HuH-7.5 (cell line): ENCODE data around the gene ADD2.
"Not testable (repeated sequence)": the region's sequence is repeated elsewhere in the genome, so short reads cannot be mapped to it uniquely, and the experiment has no call there.

Experiments
- DNase-seq: peaks from one replicate; pipeline ENCODE4 v3.0.0; 2011; ENCODE audit warnings: low spot score

The ADD2 gene

GRCh38 chr2:70751881-70752280 is 16.1 kb downstream of the ADD2 start:
- DNase-seq: no peak

- DNase-seq: no peak
These were observed 17.7 kb downstream of the ADD2 start for GRCh38 chr2:70750320-70750719.

GRCh38 chr2:70748002-70748784 is 19.8 kb downstream of the ADD2 start:
- no peak for DNase-seq

- DNase-seq: no peak
These were observed 20.7 kb downstream of the ADD2 start for GRCh38 chr2:70747284-70747683.

- DNase-seq: no peak
These were observed 21.7 kb downstream of the ADD2 start for GRCh38 chr2:70746094-70746974.

- no peak for DNase-seq
These were observed 22.6 kb downstream of the ADD2 start for GRCh38 chr2:70745276-70745825.

DNA sequence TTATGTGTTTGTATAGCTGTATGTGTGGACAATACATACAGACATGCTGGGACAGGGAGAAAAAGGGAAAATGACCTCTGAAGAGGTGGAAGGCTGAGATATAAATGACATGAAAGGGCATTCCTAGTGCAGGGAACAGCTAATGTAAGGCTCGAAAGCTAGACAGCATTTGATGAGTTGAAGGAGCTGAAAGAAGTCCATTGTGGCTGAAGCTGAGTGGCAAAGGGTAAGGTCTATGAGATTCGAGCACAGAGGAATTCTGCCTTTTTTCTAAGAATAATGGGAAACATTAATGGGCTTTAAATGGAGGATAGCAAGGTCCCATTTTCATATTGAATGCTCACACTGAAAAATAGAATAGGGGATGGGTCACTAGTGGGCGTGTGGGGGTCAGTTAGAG is 23.6 kb downstream of the ADD2 start:
- no peak for DNase-seq

DNA sequence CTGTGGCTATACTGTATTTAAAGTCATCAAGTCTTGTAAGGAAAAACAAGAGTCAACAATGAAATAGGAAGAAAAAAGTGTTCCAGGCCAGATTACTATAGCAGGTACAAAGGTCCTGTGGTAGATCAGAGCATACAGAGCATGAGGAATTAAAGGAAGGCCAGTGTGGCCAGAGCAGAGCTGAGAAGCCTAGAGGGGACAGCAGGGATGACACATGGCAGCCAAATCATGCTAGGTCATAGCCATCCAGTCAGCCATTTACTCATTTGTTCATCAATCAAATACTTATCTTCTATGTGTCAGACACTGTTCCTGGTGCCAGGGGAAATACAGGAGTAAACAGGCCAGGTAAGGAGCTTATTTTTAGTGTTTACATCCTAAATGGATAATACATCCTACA is 24.3 kb downstream of the ADD2 start:
- no peak for DNase-seq

GRCh38 chr2:70743068-70743467 is 24.9 kb downstream of the ADD2 start:
- no peak for DNase-seq

- DNase-seq: not testable (repeated sequence)
These were observed 28.5 kb downstream of the ADD2 start for GRCh38 chr2:70739492-70739891.

DNA sequence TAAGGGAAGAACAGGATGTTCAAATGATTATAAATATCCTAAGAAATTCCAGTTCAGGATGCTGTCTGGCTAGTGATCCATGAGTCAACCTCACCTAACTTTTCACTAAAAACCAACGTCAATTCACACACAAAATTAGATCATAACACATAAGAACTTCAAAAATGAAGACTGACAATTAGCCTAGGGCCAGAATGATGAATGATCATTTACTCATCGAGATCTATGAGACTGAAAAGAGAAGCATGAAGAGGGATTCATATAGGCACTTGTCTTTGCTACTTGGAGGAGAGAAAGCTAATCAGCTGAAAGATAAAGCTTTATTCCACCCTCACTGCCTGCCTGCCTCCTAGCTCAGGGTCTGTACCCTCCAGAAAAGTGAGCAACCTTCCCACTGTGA is 29.8 kb downstream of the ADD2 start:
- DNase-seq: no peak

- no peak for DNase-seq
These were observed 32.9 kb downstream of the ADD2 start for GRCh38 chr2:70735071-70735470.

DNA sequence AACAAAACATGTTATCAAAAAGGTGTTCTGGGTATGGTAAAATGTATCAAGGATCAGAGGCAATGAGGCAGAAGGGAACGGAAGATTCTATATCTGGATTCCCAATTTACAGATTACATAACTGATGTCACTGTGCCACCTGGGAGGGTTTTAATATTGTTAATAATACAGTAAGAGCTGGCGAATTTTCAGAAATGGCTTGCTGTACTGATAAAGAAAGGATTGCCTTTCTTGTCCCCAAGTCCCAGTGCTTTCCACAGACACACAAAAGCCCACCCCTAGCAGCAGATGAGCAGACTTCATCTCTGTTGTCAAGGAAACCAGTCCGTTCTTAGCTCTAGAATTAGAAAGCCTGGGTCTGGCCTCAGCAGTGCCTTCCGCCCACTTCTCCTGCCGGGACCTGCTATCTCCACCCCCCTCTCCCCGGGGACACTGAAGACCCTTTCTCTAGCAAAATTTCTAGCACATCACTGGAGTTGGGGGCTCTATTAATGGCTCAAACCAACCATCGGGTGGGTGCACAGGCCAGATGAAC is 34.3 kb downstream of the ADD2 start:
- no peak for DNase-seq

DNA sequence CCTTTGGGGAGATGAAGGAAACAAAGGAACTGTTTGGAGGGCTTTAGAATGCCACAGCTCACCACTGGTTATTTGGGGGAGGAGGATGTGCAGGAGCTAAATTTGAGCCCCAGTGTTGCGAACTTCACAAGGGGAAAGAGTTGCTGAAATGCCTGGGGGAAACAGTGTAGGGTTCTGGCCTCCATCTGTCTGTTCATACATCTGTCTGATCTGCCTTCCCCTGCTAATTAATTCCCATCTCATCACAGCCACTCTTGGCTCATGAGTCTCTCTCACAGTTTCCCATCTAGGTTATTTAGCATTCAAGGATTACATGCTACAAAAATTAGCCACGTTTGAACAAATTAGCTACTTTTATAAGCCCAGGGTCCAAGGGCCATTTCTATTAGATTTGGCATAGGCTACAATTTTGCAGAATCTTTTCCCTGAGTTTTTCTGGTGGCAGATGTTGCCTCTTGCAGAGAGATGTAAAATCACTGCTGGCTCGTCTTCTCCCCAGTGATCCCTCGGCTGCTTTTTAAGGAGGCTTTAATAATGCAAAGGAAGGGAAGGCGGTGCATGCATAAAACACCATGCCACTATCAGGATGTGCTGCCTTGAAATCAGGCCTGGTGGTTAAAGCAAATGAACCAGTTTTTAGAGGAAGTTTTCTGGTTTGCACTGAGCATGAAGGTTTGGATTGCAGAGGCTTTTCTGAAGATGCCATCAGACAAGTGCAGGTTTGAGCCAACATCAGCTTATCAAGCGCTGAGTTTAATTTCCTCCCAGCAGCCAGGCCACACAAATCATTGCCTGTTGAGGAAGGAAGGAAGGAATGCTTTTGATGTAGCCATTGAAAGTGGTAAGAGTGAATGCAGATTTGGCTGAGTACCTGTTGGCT is 35.0 kb downstream of the ADD2 start:
- DNase-seq: no peak

DNA sequence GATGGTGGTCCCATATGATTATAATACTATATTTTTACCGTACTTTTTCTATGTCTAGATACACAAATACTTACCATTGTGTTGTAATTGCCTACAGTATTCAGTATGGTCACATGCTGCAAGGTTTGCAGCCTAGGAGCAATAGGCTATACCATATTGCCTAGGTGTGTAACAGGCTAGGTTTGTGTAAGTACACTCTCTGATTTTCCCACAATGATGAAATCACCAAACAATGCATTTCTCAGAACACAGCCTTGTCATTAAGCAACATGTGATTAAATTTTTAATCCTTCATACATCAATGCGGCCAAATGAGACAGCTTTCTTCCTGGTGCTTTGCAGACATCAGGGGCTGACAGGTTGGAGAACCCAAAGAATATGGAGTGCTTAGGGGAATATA is 37.3 kb downstream of the ADD2 start:
- no peak for DNase-seq

- no peak for DNase-seq
These were observed 38.4 kb downstream of the ADD2 start for GRCh38 chr2:70729647-70730046.

DNA sequence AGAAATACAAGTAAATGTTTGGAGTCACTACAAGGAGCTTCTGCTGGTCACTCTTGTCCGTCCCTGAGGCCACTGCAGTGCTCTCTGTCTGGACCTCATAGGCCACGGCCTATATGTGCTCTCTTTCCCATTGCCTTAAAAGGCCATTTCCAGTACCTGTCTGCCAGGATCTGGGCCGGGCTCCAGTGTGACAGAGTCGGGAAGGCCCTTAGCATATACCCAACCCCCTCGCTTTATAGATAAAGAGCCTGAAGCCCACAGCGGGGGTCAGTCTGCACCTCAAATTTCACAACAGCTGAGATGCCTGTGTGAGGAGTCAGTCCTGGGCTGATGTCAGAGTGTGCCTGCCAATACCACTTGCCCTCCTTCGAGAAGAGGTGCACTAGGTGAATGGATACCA is 39.9 kb downstream of the ADD2 start:
- no peak for DNase-seq

DNA sequence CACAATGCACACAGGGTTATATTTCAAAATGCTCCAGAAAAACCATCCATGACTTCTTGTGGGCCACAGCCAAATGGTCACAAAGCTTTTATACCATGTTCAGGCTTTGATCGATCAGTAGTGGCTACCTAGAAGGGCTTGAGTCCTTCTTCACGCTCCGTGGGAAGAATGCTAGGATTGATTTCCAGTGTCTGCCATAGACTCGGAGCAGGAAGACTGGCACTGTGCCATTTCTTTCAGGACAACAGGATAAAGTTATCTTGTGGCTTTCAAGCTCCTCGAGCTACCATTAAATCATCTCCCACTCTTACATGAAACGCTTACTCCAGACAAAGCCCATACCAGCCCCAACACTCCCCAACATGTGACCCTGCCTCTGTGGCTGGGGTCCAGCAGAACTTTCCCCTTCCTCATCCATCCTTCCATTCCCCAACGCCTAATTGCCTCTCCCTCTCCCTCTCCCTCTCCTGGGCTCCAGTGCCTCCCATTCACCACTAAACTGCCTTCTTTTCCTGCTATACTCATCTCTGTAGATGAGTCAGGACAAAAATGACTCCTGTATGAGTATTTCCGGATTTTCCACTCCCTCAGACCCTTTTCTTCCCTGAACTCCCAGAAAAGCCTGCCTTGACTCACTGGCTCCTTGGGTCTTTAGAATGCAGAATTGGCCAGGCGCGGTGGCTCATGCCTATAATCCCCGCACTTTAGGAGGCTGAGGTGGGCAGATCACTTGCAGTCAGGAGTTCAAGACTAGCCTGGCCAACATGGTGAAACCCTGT is 40.9 kb downstream of the ADD2 start:
- DNase-seq: no peak

DNA sequence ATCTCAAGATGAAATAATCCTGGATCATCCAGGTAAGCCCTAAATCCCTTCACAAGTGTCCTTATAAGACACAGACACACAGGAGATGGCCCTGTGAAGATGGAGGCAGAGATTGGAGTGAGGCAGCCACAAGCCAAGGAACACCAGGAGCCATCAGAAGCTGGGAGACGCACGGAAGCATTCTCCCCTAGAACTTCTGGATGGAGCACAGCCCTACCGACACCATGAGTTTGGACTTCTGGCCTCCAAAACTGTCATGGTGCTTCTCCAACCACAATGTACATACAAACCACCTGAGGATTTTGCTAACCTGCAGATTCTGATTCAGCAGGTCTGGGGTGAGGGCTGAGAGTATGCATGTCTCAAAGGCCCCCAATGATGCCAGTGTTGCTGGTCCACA is 42.5 kb downstream of the ADD2 start:
- DNase-seq: no peak

GRCh38 chr2:70724366-70724765 is 43.6 kb downstream of the ADD2 start:
- DNase-seq: no peak

DNA sequence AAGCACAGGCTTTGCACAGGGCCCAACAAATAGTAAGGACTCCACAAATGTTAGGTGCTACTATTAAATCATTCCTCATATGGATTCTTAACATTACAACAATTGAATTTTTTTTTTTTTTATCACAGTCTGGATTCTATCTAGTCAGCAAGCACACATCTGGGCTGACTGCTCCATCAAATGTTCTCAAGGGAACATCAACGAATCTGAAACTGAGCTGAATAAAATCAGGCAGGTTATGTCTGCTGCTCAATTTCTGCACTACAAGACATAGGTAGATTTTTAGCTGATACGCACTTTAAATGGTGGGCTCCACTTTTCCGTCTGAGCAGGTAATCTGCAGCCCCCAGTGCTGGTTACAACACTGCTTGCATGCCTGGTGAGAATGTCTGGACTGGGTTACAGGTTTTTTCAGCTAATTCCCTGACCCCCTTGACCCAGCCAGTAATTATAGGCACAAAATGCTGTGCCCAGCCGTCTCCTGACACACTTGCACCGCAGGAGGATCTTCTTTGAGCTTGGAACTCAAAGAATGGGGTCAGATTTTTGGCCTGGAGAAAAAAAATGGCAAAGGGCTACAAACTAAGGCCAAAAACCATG is 44.6 kb downstream of the ADD2 start:
- DNase-seq: no peak
